Measurements from ENCODE around the gene RASAL2. TPM values are rescaled to one million over a fixed set of nuclear protein-coding genes. Genes with fewer than 3 reads are reported as not detected.
A peak's percentile ranks its signal among the peaks of the same experiment; 100 is the strongest.
"Not testable (repeated sequence)": the region's sequence is repeated elsewhere in the genome, so short reads cannot be mapped to it uniquely, and the experiment has no call there.

RASAL2 gene
- total RNA-seq, 1 experiment from 2014 or later = 56.9 TPM

GRCh38 chr1:178345238-178345637 lies 251.3 kb downstream of the RASAL2 start:
- intact Hi-C loops (cut with micrococcal nuclease) = loop anchor here (2.0 kb wide), 1 partner anchor 34 kb away; no protein-coding TSS in a partner anchor
- TF ChIP-seq CTCF (IDR thresholded peaks at IDR 0.05; ENCODE audit: unreplicated experiment) = no peak
- Mint-ChIP-seq H3K9me3 (ENCODE audit: unreplicated experiment) (no peaks in the 10 kb centered on the region), H3K27me3 (ENCODE audit: insufficient read depth, unreplicated experiment) (no peaks in the 10 kb centered on the region), H3K4me1 (ENCODE audit: insufficient read depth, unreplicated experiment) (peaks cover 36% of the 10 kb centered on the region), H3K27ac (ENCODE audit: low read depth, unreplicated experiment) (peak overlapping the region; percentile 90), H3K4me3 (ENCODE audit: unreplicated experiment) (peak overlapping the region; percentile 46), H3K36me3 (ENCODE audit: insufficient read depth, unreplicated experiment) (no peaks in the 10 kb centered on the region)
- ChIA-PET POLR2A (interaction anchor here (0.7 to 3.3 kb wide), 13 partner anchors 8 to 119 kb away, joined by 3 to 18 read pairs (median 7); no protein-coding TSS in a partner anchor), CTCF (interaction anchor here (0.6 to 9.5 kb wide), 30 partner anchors 8 to 684 kb away, joined by 3 to 90 read pairs (median 4); no protein-coding TSS in a partner anchor)
- peak; percentile 27 for DNase-seq (ENCODE audit: unreplicated experiment)
- no TSS peak for BruUV-seq (replicated peaks)

DNA sequence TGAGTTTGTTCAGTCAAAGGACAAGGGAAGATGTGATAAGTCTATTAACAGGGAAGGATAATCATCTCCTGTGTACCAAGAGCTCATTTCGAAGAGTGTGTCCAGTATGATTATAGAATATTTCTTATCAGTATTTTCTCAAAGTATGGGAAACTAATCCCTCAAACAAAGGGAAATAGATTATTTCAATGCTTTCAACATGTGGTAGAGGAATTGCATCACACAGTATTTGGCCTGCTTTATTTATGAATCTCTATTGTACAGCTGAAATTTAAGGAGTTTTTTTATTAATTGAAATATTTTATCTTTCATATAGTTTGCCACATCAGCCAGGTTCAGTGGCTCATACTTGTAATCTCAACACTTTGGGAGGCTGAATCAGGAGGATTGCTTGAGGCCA lies 251.9 kb downstream of the RASAL2 start:
- Mint-ChIP-seq H3K27ac (ENCODE audit: low read depth, unreplicated experiment) (peak overlapping the region; percentile 90), H3K4me1 (ENCODE audit: insufficient read depth, unreplicated experiment) (peaks cover 34% of the 10 kb centered on the region), H3K27me3 (ENCODE audit: insufficient read depth, unreplicated experiment) (no peaks in the 10 kb centered on the region), H3K36me3 (ENCODE audit: insufficient read depth, unreplicated experiment) (no peaks in the 10 kb centered on the region), H3K4me3 (ENCODE audit: unreplicated experiment) (no peak overlapping the region), H3K9me3 (ENCODE audit: unreplicated experiment) (no peaks in the 10 kb centered on the region)
- CTCF ChIA-PET = interaction anchor here (0.5 to 9.5 kb wide), 24 partner anchors 8 to 400 kb away, joined by 3 to 90 read pairs (median 4); no protein-coding TSS in a partner anchor
- POLR2A ChIA-PET = interaction anchor here (0.7 to 3.3 kb wide), 10 partner anchors 8 to 89 kb away, joined by 3 to 18 read pairs (median 5); no protein-coding TSS in a partner anchor
- no TSS peak for BruUV-seq (replicated peaks)
- no peak for DNase-seq (ENCODE audit: unreplicated experiment)
- TF ChIP-seq CTCF (IDR thresholded peaks at IDR 0.05; ENCODE audit: unreplicated experiment) = no peak
- intact Hi-C loops (cut with micrococcal nuclease) = loop anchor here (2.0 kb wide), 1 partner anchor 35 kb away; no protein-coding TSS in a partner anchor

GRCh38 chr1:178349801-178350200 lies 255.9 kb downstream of the RASAL2 start:
- Mint-ChIP-seq H3K9me3 (ENCODE audit: unreplicated experiment) (peaks cover 12% of the 10 kb centered on the region), H3K36me3 (ENCODE audit: insufficient read depth, unreplicated experiment) (no peaks in the 10 kb centered on the region), H3K4me1 (ENCODE audit: insufficient read depth, unreplicated experiment) (peaks cover 28% of the 10 kb centered on the region), H3K4me3 (ENCODE audit: unreplicated experiment) (no peak overlapping the region), H3K27ac (ENCODE audit: low read depth, unreplicated experiment) (no peak overlapping the region), H3K27me3 (ENCODE audit: insufficient read depth, unreplicated experiment) (no peaks in the 10 kb centered on the region)
- TF ChIP-seq CTCF (IDR thresholded peaks at IDR 0.05; ENCODE audit: unreplicated experiment) = no peak
- BruUV-seq (replicated peaks) = no TSS peak
- no peak for DNase-seq (ENCODE audit: unreplicated experiment)
- ChIA-PET POLR2A (interaction anchor here (0.5 to 0.9 kb wide), 2 partner anchors 11 to 222 kb away, joined by 3 to 5 read pairs; no protein-coding TSS in a partner anchor), CTCF (interaction anchor here (1.3 to 1.4 kb wide), 2 partner anchors 39 to 152 kb away, joined by 3 to 6 read pairs; no protein-coding TSS in a partner anchor)
- intact Hi-C loops (cut with micrococcal nuclease) = no loop called here

DNA sequence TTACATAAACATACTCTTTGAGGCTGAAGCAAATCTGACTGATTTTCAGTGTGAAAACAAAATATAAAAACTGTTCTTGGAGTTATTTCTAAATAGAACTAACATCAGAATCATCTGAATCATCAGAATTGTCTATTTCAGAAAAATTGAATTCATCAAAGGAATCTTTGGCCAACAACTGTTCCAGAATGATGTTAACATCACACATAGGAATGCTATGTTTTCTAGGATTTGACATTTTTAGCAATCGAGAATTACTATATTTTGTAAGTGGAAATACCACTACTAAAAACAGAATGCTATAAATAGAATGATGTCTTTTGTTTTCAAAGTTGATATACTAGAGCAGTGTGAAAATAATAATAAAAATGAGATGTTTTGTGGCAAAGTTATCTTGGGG lies 258.0 kb downstream of the RASAL2 start:
- H3K27ac Mint-ChIP-seq (ENCODE audit: low read depth, unreplicated experiment); intact Hi-C loops (cut with micrococcal nuclease); H3K4me3 Mint-ChIP-seq (ENCODE audit: unreplicated experiment): not testable (repeated sequence)

More for the DNA sequence above, 258.0 kb downstream of the RASAL2 start:
- BruUV-seq (replicated peaks); DNase-seq (ENCODE audit: unreplicated experiment); POLR2A ChIA-PET; H3K27me3 Mint-ChIP-seq (ENCODE audit: insufficient read depth, unreplicated experiment); H3K36me3 Mint-ChIP-seq (ENCODE audit: insufficient read depth, unreplicated experiment): not testable (repeated sequence)
- H3K9me3 Mint-ChIP-seq (ENCODE audit: unreplicated experiment) = peaks cover 12% of the 10 kb centered on the region
- H3K4me1 Mint-ChIP-seq (ENCODE audit: insufficient read depth, unreplicated experiment) = peaks cover 13% of the 10 kb centered on the region
- CTCF ChIA-PET = interaction anchor here (0.7 to 3.6 kb wide), 4 partner anchors 7 to 150 kb away, joined by 3 to 16 read pairs (median 8); no protein-coding TSS in a partner anchor

All from MCF 10A (cell line).